NB4 (cell line): ENCODE measurements around the gene CTSE.
A peak's percentile ranks its signal among the peaks of the same experiment; 100 is the strongest.

Experiments
- DNase-seq: peaks from one replicate; pipeline ENCODE4 v3.0.0; 2010; ENCODE audit warnings: low read depth
- H3K4me3 ChIP-seq: one replicate; pipeline ENCODE4 v1.5.1; 2011; ENCODE audit warnings: mild to moderate bottlenecking, low read depth, low read length, moderate library complexity
- MYC ChIP-seq: IDR thresholded peaks from 2 replicates; pipeline ENCODE4 v1.6.1; 2011; ENCODE audit warnings: low read depth, low read length
- POLR2A ChIP-seq: IDR thresholded peaks from 2 replicates; pipeline ENCODE4 v1.6.1; 2011; ENCODE audit warnings: mild to moderate bottlenecking; ENCODE audit not compliant: insufficient read length; ENCODE audit errors: extremely low read depth
- TF ChIP-seq, protein P1 (sequence below): IDR thresholded peaks from 2 replicates; pipeline ENCODE4 v1.6.1; 2011; ENCODE audit warnings: low read depth, low read length
- TF ChIP-seq, protein P2 (sequence below): IDR thresholded peaks from one replicate; pipeline ENCODE4 v1.5.1; 2012; ENCODE audit warnings: low read depth, low read length

Gene CTSE

DNA sequence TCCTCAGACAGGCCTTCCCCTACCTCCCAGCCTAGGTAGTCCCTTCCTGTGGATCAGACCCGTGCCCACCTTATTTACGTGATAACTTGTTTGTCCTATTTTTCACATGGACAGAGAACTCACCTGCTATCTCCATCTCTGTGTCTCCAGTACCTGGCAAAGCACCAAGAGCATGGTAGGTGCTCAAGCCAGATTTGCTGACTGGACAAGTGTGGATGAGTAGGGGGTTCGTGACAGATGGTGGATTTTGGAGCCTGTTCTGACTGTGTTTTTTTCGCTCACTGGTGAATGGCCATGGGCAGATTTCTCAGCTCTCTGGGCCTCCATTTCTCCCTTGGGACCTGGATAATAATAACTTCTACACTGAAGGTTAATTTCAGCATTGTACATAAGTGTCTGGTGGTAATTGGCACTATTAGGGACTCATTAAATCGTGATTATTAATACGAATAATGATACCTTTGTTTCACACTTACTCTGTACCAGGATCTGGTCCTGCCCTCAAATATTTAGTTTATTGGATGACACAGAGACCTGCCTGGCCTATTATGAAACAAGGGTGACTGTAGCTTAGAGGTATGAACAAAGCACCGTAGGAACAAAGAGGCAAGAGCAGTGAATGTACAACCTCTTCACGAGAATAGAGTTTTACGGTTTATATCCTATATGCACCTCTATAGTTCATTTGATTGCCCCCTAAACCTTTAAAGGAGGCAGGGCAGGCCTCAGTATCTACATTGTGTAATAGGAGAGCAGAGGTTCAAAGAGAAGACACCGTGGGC is 56.0 kb downstream of the CTSE start:
- TF ChIP-seq, protein P1, sequence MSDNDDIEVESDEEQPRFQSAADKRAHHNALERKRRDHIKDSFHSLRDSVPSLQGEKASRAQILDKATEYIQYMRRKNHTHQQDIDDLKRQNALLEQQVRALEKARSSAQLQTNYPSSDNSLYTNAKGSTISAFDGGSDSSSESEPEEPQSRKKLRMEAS: no peak
- TF ChIP-seq POLR2A: no peak
- TF ChIP-seq MYC: no peak
- TF ChIP-seq, protein P2, sequence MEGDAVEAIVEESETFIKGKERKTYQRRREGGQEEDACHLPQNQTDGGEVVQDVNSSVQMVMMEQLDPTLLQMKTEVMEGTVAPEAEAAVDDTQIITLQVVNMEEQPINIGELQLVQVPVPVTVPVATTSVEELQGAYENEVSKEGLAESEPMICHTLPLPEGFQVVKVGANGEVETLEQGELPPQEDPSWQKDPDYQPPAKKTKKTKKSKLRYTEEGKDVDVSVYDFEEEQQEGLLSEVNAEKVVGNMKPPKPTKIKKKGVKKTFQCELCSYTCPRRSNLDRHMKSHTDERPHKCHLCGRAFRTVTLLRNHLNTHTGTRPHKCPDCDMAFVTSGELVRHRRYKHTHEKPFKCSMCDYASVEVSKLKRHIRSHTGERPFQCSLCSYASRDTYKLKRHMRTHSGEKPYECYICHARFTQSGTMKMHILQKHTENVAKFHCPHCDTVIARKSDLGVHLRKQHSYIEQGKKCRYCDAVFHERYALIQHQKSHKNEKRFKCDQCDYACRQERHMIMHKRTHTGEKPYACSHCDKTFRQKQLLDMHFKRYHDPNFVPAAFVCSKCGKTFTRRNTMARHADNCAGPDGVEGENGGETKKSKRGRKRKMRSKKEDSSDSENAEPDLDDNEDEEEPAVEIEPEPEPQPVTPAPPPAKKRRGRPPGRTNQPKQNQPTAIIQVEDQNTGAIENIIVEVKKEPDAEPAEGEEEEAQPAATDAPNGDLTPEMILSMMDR: no peak
- DNase-seq: no peak
- H3K4me3 ChIP-seq: no peak overlapping the region

DNA sequence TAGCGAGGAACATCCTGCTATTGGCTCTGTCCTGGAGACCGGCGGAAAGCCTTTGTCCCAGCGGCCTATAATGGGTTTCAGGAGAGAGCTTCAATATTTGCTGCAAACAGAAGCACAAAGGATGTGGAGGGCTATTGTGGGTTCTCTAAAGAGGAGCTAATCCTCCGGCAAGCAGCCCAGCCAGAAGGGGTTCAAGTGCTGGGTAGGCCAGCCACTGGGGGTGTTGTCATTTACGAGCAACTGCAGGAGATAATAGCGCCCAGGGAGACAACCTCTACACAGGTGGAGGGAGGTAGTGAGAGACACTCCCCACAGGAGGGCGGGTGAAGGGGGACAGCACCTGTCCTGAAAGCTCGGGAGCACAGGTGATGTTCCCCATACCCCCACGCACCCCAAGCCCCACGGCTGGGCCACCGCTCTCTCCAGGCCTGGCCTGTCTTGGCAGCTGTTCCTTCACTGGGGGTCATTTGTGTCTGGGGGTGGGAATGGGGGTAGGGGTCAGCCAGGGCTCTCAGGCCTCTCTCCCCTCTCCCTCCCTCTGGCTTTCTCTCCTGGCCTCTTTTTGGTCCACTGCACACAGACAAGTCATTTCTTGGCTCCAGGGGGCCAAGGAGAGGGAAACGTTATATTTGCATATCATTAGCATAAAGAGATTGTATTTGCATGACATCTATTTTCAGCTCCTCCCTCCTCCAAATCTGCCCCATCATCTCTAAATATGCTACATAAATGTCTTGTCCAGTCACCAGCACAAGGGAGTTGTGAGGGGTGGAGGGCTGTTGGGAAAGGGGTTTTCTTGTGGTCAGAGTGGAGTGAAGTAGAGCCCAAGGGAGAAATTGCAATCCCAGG is 58.4 kb downstream of the CTSE start:
- peak; percentile 40 for DNase-seq
- TF ChIP-seq, protein P2: no peak
- TF ChIP-seq MYC: no peak
- TF ChIP-seq, protein P1: no peak
- TF ChIP-seq POLR2A: no peak
- no peak overlapping the region for H3K4me3 ChIP-seq

DNA sequence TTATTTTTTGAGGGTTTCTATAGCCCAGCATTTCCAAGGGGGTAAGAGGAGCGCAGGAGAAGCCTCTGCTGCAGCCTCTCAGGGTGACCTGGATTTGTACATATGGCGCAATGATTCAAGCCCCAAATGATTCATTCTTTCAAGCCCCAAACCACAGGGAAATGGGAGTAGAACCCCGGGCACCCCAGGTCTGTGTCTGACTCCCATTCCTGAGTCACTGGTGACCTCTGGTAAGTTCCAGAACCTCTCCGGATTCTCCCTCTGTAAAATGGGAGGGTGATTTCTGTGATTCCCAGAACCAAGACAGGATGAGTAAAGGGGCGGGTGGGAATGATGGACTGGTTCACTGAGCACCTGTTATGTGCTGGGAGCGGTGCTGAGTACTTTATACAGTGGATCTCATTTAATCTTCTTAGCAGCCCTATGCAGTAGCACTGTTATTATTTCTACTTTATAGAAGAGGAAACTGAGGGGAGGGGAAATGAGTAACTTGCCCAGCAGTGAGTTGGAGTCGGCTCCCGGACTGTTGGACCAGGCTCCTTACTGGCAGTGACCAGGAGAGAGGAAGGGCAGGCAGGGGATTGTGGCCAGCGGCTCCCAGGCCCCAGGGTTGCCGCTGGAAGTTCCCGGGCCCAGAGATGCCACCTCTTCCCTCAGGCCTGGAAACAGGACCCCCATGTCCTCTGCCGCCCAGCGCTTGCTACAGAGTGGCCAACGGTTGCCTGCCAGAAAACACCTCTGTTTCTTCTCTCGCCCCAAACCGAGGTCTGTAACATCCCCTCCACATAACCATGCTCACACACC is 60.1 kb downstream of the CTSE start:
- peak; percentile 84 for DNase-seq
- H3K4me3 ChIP-seq: no peak overlapping the region
- TF ChIP-seq, protein P1: no peak
- no peak for TF ChIP-seq MYC

DNA sequence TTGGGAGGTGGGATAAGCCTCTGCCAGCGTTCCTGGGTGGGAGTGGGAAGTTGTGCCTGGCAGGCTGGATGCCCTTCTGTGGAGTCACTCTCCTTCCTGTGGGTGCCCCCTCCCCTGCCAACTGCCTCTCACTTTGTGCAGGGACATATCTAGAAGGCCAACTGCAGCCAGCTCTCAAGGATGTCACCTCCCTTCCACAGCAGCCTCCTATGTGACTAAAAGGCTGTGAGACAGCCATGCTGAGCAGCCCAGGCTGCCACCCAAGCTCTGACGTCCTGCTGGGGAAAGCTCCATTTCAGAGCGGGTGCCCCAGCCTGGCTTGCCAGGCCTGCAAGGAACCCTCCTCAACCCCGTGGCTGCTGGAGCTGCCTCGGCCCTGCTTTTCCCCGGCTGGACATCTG is 60.9 kb downstream of the CTSE start:
- DNase-seq: peak; percentile 39
- no peak overlapping the region for H3K4me3 ChIP-seq
- TF ChIP-seq, protein P1: no peak
- TF ChIP-seq, protein P2: no peak
- TF ChIP-seq POLR2A: no peak
- TF ChIP-seq MYC: no peak

DNA sequence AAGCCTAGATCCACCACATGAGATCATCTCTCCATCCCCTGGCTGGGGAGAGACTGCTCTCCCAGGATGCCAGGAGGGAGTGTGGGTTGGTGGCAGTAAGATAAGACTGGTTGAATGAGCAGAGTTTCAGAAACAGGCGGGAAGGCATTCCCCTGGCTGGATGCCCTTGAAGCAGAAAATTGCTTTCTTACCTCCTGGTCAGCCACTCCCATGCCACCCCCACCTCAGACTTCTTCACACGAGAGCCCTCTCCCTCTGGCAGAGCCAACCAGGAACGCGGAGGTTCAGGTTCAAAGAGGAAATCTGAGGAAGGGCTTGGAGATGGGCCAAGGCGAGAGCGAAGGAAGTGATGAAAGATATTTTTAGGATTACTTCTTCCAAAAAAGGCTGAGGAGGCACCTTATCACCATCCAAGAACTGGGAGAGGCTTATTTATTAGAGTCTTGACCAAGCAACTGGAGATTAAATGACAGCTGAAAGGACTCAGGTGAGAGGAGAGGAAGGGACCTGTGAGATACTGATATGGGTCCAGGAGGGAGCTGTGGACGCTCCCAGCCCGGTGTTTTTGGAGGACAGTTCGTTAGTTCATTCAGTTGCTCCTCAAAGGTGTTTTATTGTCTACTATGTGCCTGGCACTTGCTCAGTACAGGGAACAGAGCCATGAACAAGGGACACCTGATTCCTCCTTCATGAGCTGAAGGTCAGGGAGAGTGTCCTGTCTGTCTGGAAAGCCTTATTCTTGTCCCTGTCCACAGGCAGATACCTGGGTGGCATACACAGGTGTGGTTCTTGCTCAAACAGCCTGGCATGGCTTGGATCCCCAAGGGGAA is 61.5 kb downstream of the CTSE start:
- DNase-seq: no peak
- TF ChIP-seq, protein P2: no peak
- no peak for TF ChIP-seq POLR2A
- TF ChIP-seq MYC: no peak
- TF ChIP-seq, protein P1: no peak
- no peak overlapping the region for H3K4me3 ChIP-seq
